HFFc6 (cell line): Measurements from ENCODE around the gene YLPM1. TPM values are rescaled to one million over a fixed set of nuclear protein-coding genes. Genes with fewer than 3 reads are reported as not detected.

Source experiments
- DNase-seq: peaks from one replicate; pipeline ENCODE4 v3.0.0-alpha.2; 2018
- H3K27ac Mint-ChIP-seq: 2 replicates; pipeline ENCODE4 v1.8.0; 2020; ENCODE audit warnings: mild to moderate bottlenecking, mixed read lengths
- H3K27me3 Mint-ChIP-seq: 2 replicates; pipeline ENCODE4 v1.8.0; 2021; ENCODE audit warnings: mild to moderate bottlenecking, moderate library complexity, mixed read lengths; ENCODE audit not compliant: insufficient read depth
- H3K36me3 Mint-ChIP-seq: 2 replicates; pipeline ENCODE4 v1.8.0; 2021; ENCODE audit warnings: low read depth, mixed read lengths
- H3K4me1 Mint-ChIP-seq: 2 replicates; pipeline ENCODE4 v1.8.0; 2020; ENCODE audit warnings: low read depth, mixed read lengths
- H3K4me3 Mint-ChIP-seq: 2 replicates; pipeline ENCODE4 v1.8.0; 2020; ENCODE audit warnings: mild to moderate bottlenecking, moderate library complexity, mixed read lengths
- H3K9me3 Mint-ChIP-seq: 2 replicates; pipeline ENCODE4 v1.8.0; 2020; ENCODE audit warnings: mild to moderate bottlenecking, mixed read lengths
- total RNA-seq, 6 experiments: library from RNA; stranded (reverse); fragmentation: NEBNext Ultra II Directional; extraction: Animal tissue kit (Norgen Biotek cat#: 25700); gene quantifications; 2 replicates in 1 of 6; 3 replicates in 5 of 6; pipeline ENCODE4 v1.2.3, GENCODE V29; 2021
- TF ChIP-seq, protein P1 (sequence below): fragments of 200-600 bp; sonication (generic); IDR thresholded peaks from 2 replicates; pipeline ENCODE4 v1.5.0; 2021; ENCODE audit warnings: antibody characterized with exemption, mild to moderate bottlenecking

YLPM1 gene
- total RNA-seq, 6 experiments from 2014 or later: 46.0 to 50.8 (median 48.6) TPM

DNA sequence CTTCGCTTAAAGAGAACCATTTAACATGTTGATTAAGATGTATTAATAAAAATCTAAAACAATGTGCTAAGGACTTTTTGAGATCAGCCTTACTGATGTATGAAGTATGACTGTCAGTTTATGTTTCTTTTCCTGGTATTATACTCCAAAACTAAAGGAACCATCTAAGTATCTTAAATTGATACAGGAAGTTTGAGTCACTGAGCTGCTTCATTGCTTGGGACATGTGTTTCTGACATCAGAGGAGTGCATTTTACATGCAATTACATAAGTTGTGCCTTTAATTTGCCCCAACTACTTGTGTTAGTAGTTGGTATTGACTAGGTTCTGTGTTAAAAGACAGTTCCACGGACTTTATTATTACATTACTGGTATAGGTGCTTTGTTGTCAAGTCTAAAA, 61.9 kb downstream of the YLPM1 start:
- Mint-ChIP-seq H3K36me3 (peaks cover 39% of the 10 kb centered on the region), H3K9me3 (no peaks in the 10 kb centered on the region), H3K4me1 (peaks cover 19% of the 10 kb centered on the region), H3K27me3 (peaks cover 3% of the 10 kb centered on the region), H3K4me3 (no peak overlapping the region), H3K27ac (no peak overlapping the region)
- DNase-seq: peak; percentile 44
- TF ChIP-seq, protein P1, sequence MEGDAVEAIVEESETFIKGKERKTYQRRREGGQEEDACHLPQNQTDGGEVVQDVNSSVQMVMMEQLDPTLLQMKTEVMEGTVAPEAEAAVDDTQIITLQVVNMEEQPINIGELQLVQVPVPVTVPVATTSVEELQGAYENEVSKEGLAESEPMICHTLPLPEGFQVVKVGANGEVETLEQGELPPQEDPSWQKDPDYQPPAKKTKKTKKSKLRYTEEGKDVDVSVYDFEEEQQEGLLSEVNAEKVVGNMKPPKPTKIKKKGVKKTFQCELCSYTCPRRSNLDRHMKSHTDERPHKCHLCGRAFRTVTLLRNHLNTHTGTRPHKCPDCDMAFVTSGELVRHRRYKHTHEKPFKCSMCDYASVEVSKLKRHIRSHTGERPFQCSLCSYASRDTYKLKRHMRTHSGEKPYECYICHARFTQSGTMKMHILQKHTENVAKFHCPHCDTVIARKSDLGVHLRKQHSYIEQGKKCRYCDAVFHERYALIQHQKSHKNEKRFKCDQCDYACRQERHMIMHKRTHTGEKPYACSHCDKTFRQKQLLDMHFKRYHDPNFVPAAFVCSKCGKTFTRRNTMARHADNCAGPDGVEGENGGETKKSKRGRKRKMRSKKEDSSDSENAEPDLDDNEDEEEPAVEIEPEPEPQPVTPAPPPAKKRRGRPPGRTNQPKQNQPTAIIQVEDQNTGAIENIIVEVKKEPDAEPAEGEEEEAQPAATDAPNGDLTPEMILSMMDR: no peak

- Mint-ChIP-seq H3K9me3 (no peaks in the 10 kb centered on the region), H3K4me3 (no peak overlapping the region), H3K27ac (no peak overlapping the region), H3K27me3 (peaks cover 3% of the 10 kb centered on the region), H3K36me3 (peaks cover 36% of the 10 kb centered on the region), H3K4me1 (peaks cover 19% of the 10 kb centered on the region)
- no peak for DNase-seq
- TF ChIP-seq, protein P1: no peak
Measured at GRCh38 chr14:74826574-74826973, 63.5 kb downstream of the YLPM1 start.

GRCh38 chr14:74829251-74829650, 66.1 kb downstream of the YLPM1 start:
- TF ChIP-seq, protein P1: no peak
- Mint-ChIP-seq H3K36me3 (peaks cover 36% of the 10 kb centered on the region), H3K4me1 (peaks cover 21% of the 10 kb centered on the region), H3K27ac (no peak overlapping the region; the same call in 1 of the 2 replicates), H3K9me3 (no peaks in the 10 kb centered on the region), H3K27me3 (peaks cover 3% of the 10 kb centered on the region), H3K4me3 (no peak overlapping the region)
- no peak for DNase-seq

- Mint-ChIP-seq H3K27ac (no peak overlapping the region), H3K4me1 (peaks cover 45% of the 10 kb centered on the region), H3K27me3 (peaks cover 3% of the 10 kb centered on the region), H3K9me3 (no peaks in the 10 kb centered on the region), H3K36me3 (peaks cover 40% of the 10 kb centered on the region), H3K4me3 (no peak overlapping the region)
- TF ChIP-seq, protein P1: no peak
- DNase-seq: no peak
Measured at GRCh38 chr14:74832849-74833248, 69.7 kb downstream of the YLPM1 start.

DNA sequence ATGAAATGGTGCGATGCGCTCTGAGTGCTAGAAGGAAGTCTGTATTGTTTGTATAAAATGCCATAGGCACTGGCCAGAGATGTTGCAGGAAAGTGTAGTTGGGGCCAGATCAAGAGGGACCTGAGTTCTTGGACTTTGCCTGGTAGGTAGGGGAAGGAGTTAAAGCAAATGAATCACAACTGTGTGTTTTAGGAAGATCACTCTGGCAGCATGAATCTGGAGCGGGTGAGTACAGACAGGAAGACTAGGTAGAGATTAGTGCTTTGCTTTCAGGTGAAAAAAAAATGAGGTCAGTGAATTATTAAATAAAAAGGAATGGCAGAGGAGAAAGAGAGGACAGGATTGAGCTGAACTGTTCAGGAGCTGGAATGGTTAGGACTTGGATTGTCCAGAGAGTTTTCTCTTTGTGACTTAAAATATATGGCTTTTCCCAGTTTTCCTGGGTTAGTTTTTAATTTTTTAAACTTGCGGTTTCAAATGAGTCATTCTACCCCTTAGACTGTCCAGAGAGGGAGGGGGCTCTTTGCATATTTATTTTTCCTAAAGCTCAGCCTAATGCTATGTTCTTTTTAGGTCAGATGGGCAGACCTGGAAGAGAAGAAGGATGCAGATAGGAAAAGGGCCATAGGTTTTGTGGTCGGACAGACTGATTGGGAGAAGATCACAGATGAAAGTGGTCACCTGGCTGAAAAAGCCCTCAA, 71.7 kb downstream of the YLPM1 start:
- Mint-ChIP-seq H3K4me1 (peaks cover 41% of the 10 kb centered on the region), H3K36me3 (peaks cover 28% of the 10 kb centered on the region), H3K4me3 (peak overlapping the region; percentile 1; the same call in 1 of the 2 replicates), H3K9me3 (no peaks in the 10 kb centered on the region), H3K27me3 (no peaks in the 10 kb centered on the region; the same call in 1 of the 2 replicates), H3K27ac (peak overlapping the region; percentile 40; the same call in 1 of the 2 replicates)
- no peak for DNase-seq
- TF ChIP-seq, protein P1: no peak
